Measurements from ENCODE around the gene CENPU.

Gene CENPU

DNA sequence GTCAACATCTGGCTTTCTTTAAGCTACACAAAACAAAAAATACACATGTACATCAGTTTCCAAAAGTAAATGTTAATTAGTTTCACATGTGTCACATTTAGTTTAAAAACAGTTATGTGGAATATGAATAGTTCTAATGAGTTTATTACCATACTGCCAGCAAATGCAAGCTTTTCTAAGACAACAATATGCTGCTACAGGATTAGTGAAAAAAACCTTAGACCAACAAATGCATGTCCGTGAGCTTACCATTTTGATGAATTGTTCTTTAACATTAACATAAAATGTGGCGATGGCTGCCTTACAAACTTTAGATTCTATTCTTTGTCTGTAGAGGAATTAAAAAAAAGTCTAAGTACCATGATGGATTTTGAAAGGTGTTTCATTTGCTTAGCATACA, 31.8 kb downstream of the CENPU start:
- DNase-seq = no peak

DNA sequence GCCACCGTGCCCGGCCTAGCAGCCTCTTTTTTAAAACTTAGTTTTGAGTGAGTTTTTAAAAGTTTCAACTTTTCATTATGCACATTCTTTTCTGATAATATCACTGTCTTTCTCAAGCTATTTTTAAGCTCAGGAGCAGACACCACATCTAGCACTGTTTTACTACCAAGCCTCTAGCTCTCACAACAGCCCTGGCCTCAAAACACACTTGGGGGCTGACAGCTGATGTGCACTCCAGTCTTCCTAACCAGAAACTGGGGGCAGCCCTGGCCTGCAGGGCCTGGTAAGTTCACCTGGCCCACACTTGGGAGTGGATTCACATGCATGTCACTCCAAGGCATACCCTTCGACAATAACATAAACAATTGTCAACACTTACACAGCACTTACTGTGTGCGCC, 34.0 kb downstream of the CENPU start:
- no peak for DNase-seq

DNA sequence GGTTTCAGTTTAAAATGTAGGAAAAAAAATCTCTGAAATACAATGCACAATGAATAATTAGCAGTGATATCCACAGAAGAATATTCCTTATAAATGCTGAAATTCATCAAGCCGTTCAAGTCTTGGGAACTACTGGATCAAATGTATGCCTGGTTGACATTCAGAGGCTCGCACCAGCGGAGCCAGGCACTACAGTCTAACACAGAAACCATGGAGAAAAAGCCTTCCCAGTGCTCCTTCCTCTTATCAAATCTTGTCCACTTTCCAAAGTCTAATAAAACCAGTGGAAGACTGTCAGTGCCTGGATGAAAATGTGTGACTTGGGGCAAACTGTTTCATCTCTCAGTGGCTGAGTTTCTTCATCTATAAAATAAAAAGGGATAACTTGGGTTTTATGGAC, 35.9 kb downstream of the CENPU start:
- no peak for DNase-seq

DNA sequence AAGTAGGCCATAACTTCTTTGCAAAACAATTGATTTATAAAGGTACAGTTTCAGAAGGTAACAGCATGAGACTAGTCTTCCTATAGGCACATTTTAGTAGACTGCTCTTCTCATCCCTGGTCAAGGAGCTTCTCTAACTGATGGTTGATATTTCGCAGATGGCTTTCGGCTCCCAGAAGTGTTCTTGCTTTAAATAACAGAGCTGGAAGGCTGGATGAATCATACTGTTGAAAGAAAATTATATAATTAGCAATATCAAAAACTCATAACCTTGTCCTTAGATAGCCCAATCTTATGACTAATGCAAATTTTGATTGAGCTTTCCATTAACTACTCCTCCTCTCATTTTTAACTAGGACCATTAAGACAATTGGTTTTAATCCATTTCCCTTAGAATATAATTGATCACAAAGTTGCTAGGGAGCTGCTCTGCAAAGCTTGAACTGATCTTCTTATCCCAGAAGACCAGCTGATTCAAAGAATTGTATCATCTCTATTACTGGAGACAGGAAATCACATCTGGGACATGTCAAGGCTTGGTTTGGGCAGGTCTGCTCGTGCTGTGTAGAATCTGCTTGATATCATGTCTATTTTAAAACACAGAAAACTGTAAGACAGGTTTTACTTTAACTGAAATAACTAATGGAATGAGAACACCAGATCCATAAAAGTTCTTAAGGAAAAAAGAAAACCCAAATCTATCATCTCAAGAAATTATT, 38.6 kb downstream of the CENPU start:
- DNase-seq = no peak

DNA sequence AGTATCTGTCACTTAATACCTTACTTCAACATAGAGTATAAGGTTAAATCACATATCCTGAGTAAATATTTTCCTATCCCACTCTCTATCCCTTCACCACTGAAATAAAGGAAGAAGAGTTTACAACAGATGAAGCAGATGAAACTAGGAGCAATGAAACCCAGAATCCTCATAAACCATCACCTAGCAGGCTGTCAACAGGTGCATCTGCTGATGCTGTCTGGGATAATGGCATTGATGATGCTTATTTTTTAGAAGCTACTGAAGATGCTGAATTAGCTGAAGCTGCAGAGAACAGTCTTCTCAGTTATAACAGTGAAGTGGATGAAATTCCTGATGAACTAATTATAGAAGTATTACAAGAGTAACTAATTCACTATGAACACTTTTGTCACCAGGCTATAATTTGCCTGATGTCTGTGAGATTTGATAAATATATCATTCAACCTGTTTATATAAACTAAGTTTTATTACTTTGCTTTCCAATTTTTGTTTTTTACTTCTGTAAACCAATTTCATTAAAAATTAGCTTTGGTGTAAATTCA, 39.4 kb downstream of the CENPU start:
- no peak for DNase-seq

DNA sequence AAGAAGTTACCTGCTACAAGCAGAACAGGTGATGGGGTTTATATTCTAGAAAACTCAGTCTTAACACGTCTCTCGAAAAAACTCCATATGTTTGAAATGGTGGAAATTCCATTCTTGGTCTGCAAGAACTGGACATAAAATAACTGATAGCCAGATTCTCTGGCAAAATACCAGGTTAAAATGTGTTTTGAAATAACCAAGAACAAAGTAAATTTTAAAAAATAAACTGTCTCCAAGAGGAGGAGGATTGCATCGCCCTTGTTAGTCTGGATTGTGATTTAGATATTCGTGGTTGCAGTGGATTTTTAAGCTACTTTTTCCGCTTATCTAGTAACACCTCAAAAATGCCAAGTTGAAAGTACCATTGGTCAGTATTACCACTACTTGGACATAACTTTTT, 40.8 kb downstream of the CENPU start:
- DNase-seq = no peak

DNA sequence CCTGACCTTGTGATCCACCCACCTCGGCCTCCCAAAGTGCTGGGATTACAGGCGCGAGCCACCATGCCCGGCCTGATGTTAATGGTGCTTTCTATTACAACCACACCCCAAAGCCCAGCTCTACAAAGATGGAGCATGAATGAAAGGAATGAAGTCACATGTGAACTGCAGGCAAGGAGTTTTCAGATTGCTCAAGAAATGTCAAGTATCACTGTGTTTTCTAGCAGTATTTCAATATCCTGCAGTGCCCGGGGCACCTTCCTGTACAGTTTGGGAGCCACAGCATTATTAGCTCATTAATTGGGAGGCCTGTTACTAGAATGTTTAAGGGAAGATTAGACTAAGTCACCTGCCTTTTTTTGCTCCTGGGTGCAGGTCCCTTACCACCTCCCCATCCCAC, 44.2 kb downstream of the CENPU start:
- no peak for DNase-seq

DNA sequence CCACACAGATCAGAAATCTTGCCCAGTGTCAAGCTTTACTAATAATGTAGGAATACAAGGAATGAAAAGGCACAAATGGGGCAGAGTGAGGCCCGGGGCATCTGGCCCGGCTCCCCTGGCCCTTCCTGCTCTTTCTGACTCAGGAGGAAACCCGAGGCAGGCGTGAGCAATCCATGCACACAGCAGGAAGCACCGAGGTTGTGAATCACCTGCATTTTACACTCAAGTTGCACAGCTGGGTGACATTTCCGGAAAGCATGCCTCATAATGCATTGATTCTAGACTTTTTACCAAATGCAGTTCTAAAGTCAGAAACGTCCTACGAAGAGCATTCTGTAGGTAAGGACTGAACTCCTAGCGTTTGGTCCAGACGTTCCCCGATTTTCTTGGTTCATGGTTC, 45.4 kb downstream of the CENPU start:
- no peak for DNase-seq

DNA sequence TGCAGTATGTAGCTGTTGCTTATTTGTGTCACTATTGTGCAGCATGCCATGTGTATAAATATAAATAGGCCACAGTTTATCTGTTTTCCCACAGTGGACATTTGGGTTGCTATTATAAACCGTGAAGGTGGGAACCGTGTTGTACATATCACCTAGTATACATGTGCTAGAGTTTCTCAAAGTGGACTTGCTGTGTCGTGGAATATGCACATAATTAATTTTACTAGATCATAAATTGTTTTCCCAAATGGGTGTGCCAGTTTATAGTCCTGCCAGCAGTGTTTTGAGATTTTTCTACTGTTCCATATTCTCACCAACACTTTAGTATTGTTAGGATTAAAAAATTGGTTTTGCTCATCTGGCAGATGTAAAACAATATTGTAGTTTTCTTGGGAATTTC, 45.9 kb downstream of the CENPU start:
- no peak for DNase-seq

DNA sequence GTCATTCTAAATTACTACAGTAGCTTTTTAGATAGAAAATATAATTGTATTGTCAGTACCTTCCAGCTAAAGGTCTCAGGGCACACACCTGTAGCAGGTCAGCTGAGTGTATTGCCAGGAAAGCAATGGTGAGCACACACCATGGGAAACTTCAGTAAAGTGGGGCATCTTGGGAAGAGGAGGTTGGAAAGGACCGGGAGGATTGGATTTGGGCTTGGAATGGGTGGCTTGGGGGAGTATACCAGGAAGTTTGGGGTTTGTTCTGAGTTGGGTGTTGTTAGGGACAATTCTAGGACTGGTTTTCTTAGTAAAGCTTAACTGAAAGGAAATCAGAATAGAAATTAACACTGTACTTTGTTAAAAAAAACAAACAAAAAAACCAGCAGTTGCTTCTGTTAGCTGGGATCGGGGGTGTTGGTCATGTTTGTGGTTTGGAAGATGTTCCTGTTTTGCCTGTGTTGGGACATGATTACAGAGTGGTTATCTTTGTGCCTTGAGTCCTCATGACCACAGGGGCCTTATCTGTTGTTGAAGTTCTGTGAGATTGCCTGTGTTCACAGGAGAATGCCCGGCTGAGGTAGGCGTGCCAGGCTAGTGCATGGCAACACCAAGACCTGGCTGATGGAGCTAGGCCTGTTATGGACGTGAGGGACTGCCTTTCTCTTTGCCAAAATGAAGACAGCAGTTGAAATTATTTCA, 49.3 kb downstream of the CENPU start:
- no peak for DNase-seq

DNA sequence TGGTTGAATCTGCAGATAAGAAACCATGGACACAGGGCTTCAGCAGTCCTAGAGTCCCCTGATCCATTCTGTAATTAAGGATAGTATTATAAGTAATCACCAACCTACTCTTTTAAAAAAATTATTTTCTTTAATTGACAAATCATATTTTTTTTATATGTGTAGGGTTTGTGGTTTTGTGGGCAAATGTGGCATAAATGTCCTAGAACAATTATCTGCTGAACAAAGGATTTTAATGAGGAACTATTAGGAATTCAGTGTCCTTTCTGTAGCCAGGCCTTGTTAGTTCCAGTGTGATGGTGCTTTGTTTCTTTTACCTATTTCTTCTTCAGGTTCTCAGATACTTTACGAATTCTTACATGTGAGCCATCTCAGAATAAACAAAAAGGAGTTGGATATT, 52.0 kb downstream of the CENPU start:
- no peak for DNase-seq

DNA sequence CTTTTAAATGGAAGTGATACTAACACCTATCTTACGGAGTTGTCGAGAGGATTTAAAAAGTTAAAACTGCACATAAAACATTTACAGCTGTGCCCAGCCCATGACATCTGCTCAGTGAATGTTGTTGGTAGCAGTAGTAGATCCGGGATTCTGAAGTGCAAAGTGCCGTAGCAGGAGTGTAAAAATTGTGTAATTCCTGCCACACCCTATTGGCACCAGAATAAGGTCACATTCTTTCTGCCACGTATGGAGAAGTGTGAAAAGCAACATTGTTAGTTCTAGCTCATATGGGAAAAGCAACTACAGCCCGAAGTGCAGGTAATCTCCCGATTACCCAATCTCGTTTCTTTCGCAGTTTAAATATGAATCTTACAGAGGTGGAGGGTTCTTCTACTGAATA, 53.2 kb downstream of the CENPU start:
- no peak for DNase-seq

DNA sequence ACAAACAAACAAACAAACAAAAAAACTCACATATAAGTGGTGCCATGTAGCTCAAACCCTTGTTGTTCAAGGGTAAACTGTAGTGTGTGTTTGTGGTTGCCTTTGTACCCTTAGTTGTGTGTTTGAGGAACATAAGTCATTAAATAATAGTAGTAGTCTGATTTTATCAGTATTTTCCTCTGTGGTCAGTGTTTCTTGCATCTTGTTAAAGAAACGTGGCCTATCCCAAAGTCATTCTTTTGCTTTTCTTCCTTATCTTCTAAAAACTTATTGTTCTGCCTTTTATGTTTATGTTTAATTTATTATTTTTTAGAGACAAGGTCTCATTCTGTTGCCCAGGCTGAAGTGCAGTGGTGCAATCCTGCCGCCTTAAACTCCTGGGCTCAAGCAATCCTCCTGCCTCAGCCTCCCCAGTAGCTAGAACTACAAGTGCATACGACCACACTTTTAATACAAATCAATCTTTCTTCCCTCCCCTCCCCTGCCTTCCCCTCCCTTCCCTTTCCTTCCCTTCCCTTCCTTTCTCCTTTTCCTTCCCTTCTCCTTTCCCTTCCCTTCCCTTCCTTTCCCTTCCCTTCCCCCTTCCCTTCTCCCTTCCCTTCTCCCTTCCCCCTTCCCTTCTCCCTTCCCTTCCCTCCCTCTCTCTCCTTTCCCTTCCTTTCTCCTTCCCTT, 57.9 kb downstream of the CENPU start:
- DNase-seq = no peak

DNA sequence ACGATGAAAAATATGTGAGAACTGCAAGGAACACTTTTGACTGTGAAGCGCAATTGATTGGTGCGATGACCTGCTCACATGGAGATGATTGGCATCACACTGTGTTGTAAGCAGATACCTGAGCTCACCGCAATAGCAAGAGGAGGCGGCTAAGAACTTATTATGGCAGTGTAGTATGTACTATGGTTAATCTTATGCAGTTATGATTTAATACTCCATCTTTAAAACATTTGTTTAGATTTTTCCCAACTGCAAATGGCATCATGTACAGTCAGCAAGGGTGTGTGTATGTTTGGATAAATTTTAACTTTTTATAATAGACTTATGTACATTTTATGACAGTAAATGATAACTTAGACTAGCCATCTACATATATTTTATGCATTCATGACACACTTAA, 58.9 kb downstream of the CENPU start:
- DNase-seq = no peak

DNA sequence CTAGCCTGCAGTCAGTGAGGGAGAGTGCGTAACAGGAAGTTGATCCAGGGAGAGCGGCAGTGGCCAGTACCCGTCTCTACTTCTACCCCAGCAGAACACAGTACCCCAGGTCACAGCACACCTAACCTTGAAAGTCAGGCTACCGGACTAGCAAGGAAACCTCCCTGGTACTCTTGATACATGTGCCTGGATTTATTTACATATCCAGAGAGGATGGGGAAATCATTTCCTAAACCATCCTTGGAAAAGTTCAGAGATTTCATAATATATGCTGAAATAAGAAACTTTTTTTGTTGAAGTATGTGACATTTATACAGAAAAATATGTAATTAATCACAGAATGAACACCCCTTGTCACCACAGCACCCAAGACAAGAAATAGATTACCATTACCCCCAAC, 59.9 kb downstream of the CENPU start:
- DNase-seq = no peak

DNA sequence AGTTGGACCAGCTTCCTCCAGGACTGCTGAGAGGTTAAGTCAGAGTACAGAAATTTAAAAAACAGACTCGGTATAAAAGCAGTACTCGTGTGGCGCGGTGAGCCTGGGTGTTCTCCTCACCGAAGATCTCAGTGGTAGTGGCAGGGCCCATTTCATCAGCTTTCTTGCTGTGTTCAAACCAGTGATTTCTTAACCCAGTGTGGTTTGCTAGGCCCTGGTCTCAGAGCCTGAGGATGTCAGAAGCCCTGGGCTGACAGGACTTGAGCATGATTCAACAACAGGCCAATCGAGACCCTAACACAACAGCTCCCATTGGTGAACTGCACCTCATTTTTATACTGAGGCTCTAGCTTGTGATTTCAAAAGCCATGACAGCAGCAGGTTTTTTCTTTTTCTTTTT, 61.2 kb downstream of the CENPU start:
- no peak for DNase-seq

DNA sequence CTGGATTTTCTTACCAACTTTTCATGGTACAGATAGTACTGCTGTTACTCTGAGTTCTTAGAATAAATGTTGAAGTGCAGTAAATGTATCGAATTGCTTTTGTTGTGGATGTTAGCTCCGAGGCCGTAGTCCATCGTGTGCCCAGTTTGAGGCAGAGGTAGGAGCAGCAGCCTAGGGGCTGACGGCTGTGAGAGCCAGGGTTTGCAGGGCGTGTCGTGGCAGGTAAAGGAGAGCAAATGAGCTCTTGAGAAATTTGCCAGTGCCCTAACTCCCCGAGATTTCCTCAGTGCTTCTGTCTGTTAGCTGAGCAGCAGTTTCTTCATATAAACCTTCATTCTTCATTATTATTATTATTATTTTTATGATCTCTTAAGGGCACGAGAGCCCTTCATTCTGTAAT, 62.8 kb downstream of the CENPU start:
- DNase-seq = no peak

DNA sequence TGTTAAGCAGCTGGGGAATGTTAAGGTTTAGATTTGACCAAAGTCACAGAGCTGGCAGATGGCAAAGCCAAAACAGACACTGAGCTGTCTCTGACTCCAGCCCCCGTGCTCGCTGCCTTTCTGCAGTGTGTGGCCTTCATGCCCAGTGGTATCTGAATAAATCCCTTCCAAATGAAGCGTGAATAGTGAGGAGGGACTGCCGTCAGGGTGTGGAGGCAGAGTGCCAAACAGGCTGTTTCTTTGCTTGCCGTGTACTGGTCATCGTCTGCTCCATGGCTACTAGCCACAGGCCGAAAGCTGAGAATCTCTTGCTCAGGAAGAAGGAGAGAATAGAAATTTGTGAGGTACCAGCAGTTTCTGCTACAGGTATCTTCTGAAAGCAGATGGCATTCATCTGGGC, 64.6 kb downstream of the CENPU start:
- no peak for DNase-seq

DNA sequence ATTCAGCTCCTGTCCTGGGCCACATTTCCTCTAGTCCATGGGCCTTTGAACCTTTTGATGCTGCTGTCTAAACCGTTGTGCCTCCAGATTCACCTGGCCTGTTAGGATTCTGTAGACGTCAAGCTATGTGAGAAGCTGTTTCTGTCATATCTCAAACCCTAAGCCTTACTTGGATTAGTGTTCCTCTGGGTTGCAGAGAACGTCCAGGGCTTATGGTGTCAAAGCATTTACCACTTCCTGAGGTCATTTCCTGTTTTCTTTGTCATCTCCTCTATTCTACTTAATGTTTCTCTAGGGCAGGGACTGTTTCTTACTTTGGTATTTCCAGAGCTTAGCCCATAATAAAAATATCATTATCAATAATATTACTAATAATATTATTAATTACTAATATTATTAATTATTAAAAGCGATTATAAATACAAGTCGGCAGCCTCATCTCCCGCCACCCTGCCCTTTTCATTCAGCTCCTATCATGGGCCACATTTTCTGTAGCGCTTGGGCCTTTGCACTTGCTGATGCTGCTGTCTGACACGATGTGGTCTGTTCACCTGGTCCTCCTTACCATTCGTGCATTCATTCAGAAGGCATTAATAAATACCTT, 65.3 kb downstream of the CENPU start:
- DNase-seq = no peak

DNA sequence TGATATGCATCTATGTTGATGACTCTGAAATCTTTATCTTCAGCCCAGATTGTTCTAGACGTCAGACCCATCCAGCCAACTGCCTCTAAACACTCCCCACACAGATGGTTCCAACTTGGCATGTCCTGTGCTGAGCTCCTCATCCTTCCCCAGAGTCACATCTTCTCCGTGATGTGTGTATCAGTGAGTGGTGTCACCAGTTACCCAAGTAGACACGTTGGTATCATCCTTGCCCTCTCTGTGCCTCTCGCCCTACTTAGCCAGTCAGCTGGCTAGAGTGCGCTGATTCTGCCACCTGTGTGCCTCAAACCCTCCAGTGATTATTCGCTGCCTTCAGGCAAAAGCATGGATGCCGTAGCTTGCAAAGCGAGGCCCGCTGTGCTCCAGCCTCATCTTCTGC, 65.8 kb downstream of the CENPU start:
- no peak for DNase-seq

DNA sequence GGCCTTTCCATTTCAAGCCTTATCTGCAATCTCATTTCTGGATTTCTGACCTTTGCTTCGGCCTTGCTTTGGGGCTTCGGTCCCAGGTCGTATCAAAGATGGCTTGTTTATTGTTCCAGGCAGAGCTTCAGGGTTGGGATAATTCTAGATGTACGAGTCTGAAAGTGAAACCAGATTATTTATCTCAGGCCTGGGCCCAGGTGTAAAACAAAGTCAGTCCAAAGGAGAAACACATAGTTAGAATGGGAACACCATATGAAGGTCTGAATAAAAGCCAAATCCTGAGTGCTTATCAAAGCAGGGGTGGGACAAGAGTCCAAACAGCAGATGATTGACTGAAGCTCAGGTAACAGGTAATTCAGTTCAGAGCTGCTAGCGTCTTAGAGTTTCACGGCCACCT, 67.2 kb downstream of the CENPU start:
- no peak for DNase-seq

DNA sequence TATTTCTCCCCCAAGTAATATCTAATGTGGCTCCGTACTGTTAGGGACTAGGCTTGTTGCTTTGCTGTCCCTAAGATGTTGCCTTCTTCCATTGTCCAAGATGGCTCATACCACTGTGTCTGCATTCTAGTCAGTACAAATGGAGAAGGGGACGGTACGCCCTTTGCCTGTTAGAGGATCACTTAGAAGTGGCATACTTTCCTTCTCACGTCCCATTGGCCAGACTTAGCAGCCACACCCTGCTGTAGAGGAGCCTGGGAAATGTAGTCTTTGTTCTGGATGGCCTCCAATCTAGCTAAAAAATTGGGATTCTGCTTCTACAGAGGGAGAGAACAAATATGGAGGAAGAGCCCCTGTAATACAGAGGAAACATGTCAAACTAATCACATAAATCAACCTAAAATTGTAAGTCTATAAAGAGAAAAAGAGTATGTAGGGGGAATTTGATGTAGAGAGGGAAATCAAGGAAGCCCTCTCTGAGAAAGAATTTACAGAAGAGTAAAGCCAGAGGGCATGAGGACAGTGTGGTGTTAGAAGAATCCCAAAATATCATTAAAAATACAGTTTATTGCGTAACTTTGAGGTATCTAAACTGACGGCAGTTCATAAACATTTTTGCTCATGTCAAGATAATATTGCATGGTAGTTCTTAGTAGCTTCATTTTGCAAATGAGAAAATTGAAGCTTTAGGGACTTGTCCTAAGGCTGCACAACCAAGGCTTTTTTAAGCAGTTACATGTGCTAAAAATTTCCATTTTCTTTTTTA, 69.3 kb downstream of the CENPU start:
- DNase-seq = no peak

DNA sequence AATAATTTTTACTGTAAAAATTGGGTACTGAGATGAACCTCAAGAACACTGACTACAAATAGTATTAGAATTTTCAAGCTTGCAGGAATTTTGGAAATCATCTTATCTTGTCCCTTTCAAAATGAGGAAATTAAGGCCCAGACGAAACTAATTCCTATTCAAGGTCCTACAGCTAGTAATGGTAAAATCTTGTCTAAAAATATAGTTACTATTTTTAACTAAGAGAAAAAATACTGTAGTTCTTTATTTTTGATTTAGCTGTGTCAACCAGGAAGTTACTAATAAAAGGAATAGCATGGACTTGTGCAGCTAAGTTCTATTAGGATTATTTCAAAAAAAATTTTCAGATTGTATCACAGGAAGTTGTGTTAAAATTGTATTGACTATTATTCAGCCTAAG, 71.7 kb downstream of the CENPU start:
- no peak for DNase-seq
